HEK293T (cell line): Measurements from ENCODE around the gene GADD45GIP1.
"Not testable (repeated sequence)": the region's sequence is repeated elsewhere in the genome, so short reads cannot be mapped to it uniquely, and the experiment has no call there.

Experiments
- CTCF ChIA-PET: fragments of 350-600 bp; formaldehyde crosslinking; extraction: SDS; loops from one replicate; lab custom pipeline; 2021; ENCODE audit warnings: antibody characterized with exemption, inconsistent platforms; lab: Yijun Ruan, JAX
- POLR2A ChIA-PET: fragments of 350-600 bp; formaldehyde crosslinking; extraction: SDS; loops from one replicate; lab custom pipeline; 2020; ENCODE audit warnings: antibody characterized with exemption, inconsistent platforms; lab: Yijun Ruan, JAX
- DNase-seq: peaks from one replicate; pipeline ENCODE4 v3.0.0; 2012; ENCODE audit warnings: mixed read lengths; ENCODE audit errors: extremely low spot score
- ARNT ChIP-seq: fragments of 450-650 bp; IDR thresholded peaks from 2 replicates; pipeline ENCODE4 v1.6.1; 2017; ENCODE audit warnings: mild to moderate bottlenecking
- BHLHE40 ChIP-seq: fragments of 450-650 bp; IDR thresholded peaks from 2 replicates; pipeline ENCODE4 v1.6.1; 2016; ENCODE audit warnings: mild to moderate bottlenecking, moderate library complexity, borderline replicate concordance
- CTBP1 ChIP-seq: fragments of 450-650 bp; IDR thresholded peaks from 2 replicates; pipeline ENCODE4 v1.6.1; 2016; ENCODE audit warnings: borderline replicate concordance
- ELF4 ChIP-seq: fragments of 450-650 bp; IDR thresholded peaks from 2 replicates; pipeline ENCODE4 v1.6.1; 2017; ENCODE audit warnings: antibody characterized with exemption
- FOXA1 ChIP-seq: fragments of 450-650 bp; IDR thresholded peaks from 2 replicates; pipeline ENCODE4 v1.6.1; 2016; ENCODE audit warnings: mild to moderate bottlenecking
- FOXK2 ChIP-seq: fragments of 450-650 bp; IDR thresholded peaks from 2 replicates; pipeline ENCODE4 v1.6.1; 2016; ENCODE audit warnings: mild to moderate bottlenecking
- FOXM1 ChIP-seq: fragments of 450-650 bp; IDR thresholded peaks from 2 replicates; pipeline ENCODE4 v1.6.1; 2017; ENCODE audit warnings: mild to moderate bottlenecking, borderline replicate concordance
- HDGF ChIP-seq: fragments of 450-650 bp; IDR thresholded peaks from 2 replicates; pipeline ENCODE4 v1.6.1; 2017; ENCODE audit warnings: antibody characterized with exemption, borderline replicate concordance
- L3MBTL2 ChIP-seq: fragments of 450-650 bp; conservative IDR thresholded peaks from 2 replicates; pipeline ENCODE4 v1.6.1; 2016; ENCODE audit warnings: mild to moderate bottlenecking
- LEF1 ChIP-seq: fragments of 450-650 bp; IDR thresholded peaks from 2 replicates; pipeline ENCODE4 v1.6.1; 2017; ENCODE audit warnings: mild to moderate bottlenecking, borderline replicate concordance
- NFRKB ChIP-seq: fragments of 450-650 bp; IDR thresholded peaks from 2 replicates; pipeline ENCODE4 v1.6.1; 2016; ENCODE audit warnings: mild to moderate bottlenecking, moderate library complexity
- SP1 ChIP-seq: fragments of 450-650 bp; IDR thresholded peaks from 2 replicates; pipeline ENCODE4 v1.6.1; 2017
- SUZ12 ChIP-seq: fragments of 450-650 bp; IDR thresholded peaks from 2 replicates; pipeline ENCODE4 v1.6.1; 2016; ENCODE audit warnings: mild to moderate bottlenecking
- TARDBP ChIP-seq: fragments of 450-650 bp; IDR thresholded peaks from 2 replicates; pipeline ENCODE4 v1.6.1; 2016
- ZNF384 ChIP-seq: fragments of 450-650 bp; IDR thresholded peaks from 2 replicates; pipeline ENCODE4 v1.6.1; 2016
- TF ChIP-seq, protein P1 (sequence below): fragments of 450-650 bp; IDR thresholded peaks from 2 replicates; pipeline ENCODE4 v1.6.1; 2016

The GADD45GIP1 gene

GRCh38 chr19:12967907-12968306, 10.9 kb upstream of the GADD45GIP1 start:
- POLR2A ChIA-PET: no interaction called here
- DNase-seq: no peak
- CTCF ChIA-PET: interaction anchor here (0.7 to 1.3 kb wide), 3 partner anchors 10 to 133 kb away, joined by 3 to 4 read pairs (median 3); no protein-coding TSS in a partner anchor
- TF ChIP-seq ZNF384: 0 out of 2 replicates have a peak, but pooled peaks have one; percentile 24
- TF ChIP-seq L3MBTL2: no peak
- TF ChIP-seq TARDBP: no peak
- TF ChIP-seq SP1: no peak
- no peak for TF ChIP-seq BHLHE40
- no peak for TF ChIP-seq NFRKB

- ChIA-PET POLR2A (interaction anchor here (0.6 to 1.6 kb wide), 12 partner anchors 9 to 187 kb away, joined by 3 to 15 read pairs (median 3); partner anchors contain the start of genes CALR, FARSA, GADD45GIP1 and GCDH), CTCF (interaction anchor here (0.6 to 2.0 kb wide), 28 partner anchors 8 to 295 kb away, joined by 3 to 27 read pairs (median 4); partner anchors contain the start of genes CALR, FARSA, GADD45GIP1 and GCDH)
- no peak for DNase-seq
- TF ChIP-seq, protein P1, sequence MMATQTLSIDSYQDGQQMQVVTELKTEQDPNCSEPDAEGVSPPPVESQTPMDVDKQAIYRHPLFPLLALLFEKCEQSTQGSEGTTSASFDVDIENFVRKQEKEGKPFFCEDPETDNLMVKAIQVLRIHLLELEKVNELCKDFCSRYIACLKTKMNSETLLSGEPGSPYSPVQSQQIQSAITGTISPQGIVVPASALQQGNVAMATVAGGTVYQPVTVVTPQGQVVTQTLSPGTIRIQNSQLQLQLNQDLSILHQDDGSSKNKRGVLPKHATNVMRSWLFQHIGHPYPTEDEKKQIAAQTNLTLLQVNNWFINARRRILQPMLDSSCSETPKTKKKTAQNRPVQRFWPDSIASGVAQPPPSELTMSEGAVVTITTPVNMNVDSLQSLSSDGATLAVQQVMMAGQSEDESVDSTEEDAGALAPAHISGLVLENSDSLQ: no peak
- TF ChIP-seq BHLHE40: no peak
- no peak for TF ChIP-seq ARNT
- no peak for TF ChIP-seq TARDBP
- no peak for TF ChIP-seq FOXA1
- no peak for TF ChIP-seq CTBP1
- TF ChIP-seq SP1: no peak
Measured at GRCh38 chr19:12965812-12966135, 8.8 kb upstream of the GADD45GIP1 start.

- peak; percentile 87 for DNase-seq
- ChIA-PET CTCF (interaction anchor here (0.6 to 2.0 kb wide), 32 partner anchors 9 to 296 kb away, joined by 3 to 27 read pairs (median 4); partner anchors contain the start of genes CALR, FARSA, GADD45GIP1 and GCDH), POLR2A (interaction anchor here (0.8 to 1.6 kb wide), 10 partner anchors 10 to 187 kb away, joined by 3 to 15 read pairs (median 3); partner anchors contain the start of genes CALR, FARSA, GADD45GIP1 and GCDH)
- TF ChIP-seq SP1 (no peak), CTBP1 (no peak), ZNF384 (no peak), L3MBTL2 (no peak), ELF4 (no peak), ARNT (no peak), TARDBP (no peak), FOXK2 (no peak), SUZ12 (no peak), NFRKB (no peak), HDGF (no peak), FOXM1 (no peak)
- TF ChIP-seq, protein P1: no peak
Measured at GRCh38 chr19:12965017-12965811, 8.2 kb upstream of the GADD45GIP1 start.

DNA sequence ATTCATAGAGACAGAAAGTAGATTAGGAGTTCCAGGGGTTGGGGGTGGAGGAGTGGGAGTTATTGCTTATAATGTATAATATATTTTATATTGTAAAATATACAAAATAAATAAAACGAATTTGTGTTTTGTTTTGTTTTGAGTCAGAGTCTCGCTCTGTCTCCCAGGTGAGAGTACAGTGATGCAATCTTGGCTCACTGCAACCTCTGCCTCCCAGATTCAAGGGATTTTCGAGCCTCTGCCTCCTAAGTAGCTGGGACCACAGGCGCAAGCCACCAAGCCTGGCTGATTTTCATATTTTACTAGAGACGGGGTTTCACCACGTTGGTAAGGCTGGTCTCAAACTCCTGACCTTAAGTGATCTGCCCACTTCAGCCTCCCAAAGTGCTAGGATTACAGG, 2.5 kb upstream of the GADD45GIP1 start:
- CTCF ChIA-PET: no interaction called here
- POLR2A ChIA-PET: no interaction called here
- TF ChIP-seq CTBP1 (no peak), ELF4 (no peak), NFRKB (no peak), BHLHE40 (no peak), HDGF (no peak), L3MBTL2 (no peak), ARNT (no peak), FOXK2 (no peak), LEF1 (no peak), FOXM1 (no peak), ZNF384 (no peak), TARDBP (no peak), SP1 (no peak), SUZ12 (no peak), FOXA1 (no peak)
- TF ChIP-seq, protein P1: no peak
- DNase-seq: no peak

GRCh38 chr19:12957389-12957952, 448 bp upstream of the GADD45GIP1 start:
- ChIA-PET CTCF (interaction anchor here (4.0 kb wide), 1 partner anchor 8 kb away, joined by 21 read pairs; no protein-coding TSS in a partner anchor), POLR2A (interaction anchor here (1.8 to 3.2 kb wide), 2 partner anchors 8 to 18 kb away, joined by 4 to 15 read pairs; no protein-coding TSS in a partner anchor)
- TF ChIP-seq ZNF384: peak; percentile 86
- DNase-seq: not testable (repeated sequence)

DNA sequence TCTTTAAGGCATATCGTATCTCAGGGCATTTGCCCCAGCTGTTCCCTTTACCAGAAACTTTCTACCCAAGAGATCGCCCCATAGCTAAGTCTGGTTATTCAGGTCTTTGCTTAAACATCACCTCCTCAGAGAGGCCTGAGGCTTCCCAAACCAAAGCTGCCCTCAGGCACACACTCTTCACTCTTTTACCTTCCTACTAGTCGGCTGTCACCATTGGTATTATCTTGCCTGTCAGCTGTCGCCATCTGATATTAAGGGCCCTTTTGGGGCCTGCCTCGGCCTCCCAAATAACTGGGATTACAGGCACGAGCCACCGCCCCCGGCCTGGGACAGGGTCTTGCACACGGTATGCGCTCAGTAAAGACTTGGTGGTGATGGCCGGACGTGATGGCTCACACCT, 1.0 kb downstream of the GADD45GIP1 start:
- DNase-seq: no peak
- CTCF ChIA-PET: interaction anchor here (4.0 kb wide), 1 partner anchor 9 kb away, joined by 21 read pairs; no protein-coding TSS in a partner anchor
- no peak for TF ChIP-seq CTBP1
- TF ChIP-seq SP1: no peak
- no peak for TF ChIP-seq FOXM1
- TF ChIP-seq, protein P1: no peak
- no peak for TF ChIP-seq LEF1
- TF ChIP-seq NFRKB: no peak
- no peak for TF ChIP-seq L3MBTL2
- TF ChIP-seq FOXK2: no peak
- TF ChIP-seq ZNF384: no peak
- TF ChIP-seq ARNT: no peak
- no peak for TF ChIP-seq ELF4
- no peak for TF ChIP-seq FOXA1
- no peak for TF ChIP-seq BHLHE40
- no peak for TF ChIP-seq HDGF
- no peak for TF ChIP-seq SUZ12
- TF ChIP-seq TARDBP: no peak
- POLR2A ChIA-PET: interaction anchor here (1.2 to 3.2 kb wide), 6 partner anchors 8 to 52 kb away, joined by 3 to 15 read pairs (median 7); partner anchors contain the start of genes CALR and RAD23A

- DNase-seq: not testable (repeated sequence)
- POLR2A ChIA-PET: interaction anchor here (1.2 to 3.2 kb wide), 6 partner anchors 7 to 53 kb away, joined by 3 to 15 read pairs (median 7); partner anchors contain the start of genes CALR and RAD23A
- CTCF ChIA-PET: interaction anchor here (0.6 to 4.0 kb wide), 2 partner anchors 10 to 190 kb away, joined by 3 to 21 read pairs; no protein-coding TSS in a partner anchor
Measured at GRCh38 chr19:12955575-12955974, 1.4 kb downstream of the GADD45GIP1 start.
